IMR-90 (cell line): Measurements from ENCODE around the gene TTC28. TPM values are rescaled to one million over a fixed set of nuclear protein-coding genes. Genes with fewer than 3 reads are reported as not detected.

Source experiments
- ATAC-seq: fragments of 200-7000 bp; cut with Tn5 transposase; 2 replicates; pipeline ENCODE4 v1.9.1; 2020; ENCODE audit warnings: low read depth, mild to moderate bottlenecking, moderate library complexity
- BruUV-seq: library from RNA; stranded (reverse); fragments of 400-500 nt; replicated peaks from 2 replicates; lab custom pipeline; 2021; lab: Mats Ljungman, UMichigan
- CTCF ChIA-PET: fragments of 300-600 bp; formaldehyde crosslinking; extraction: SDS; loops from one replicate; lab custom pipeline; 2021; ENCODE audit warnings: antibody characterized with exemption; lab: Yijun Ruan, JAX
- POLR2A ChIA-PET: fragments of 300-600 bp; sonication (Branson Sonifier 250); formaldehyde crosslinking; loops from one replicate; lab custom pipeline; 2022; ENCODE audit warnings: antibody characterized with exemption; ENCODE audit not compliant: unreplicated experiment; lab: Charles Lee
- DNase-seq: peaks from one replicate; pipeline ENCODE4 v3.0.0; 2013
- H2AFZ ChIP-seq: replicated peaks from 2 replicates; pipeline ENCODE3; 2013; ENCODE audit warnings: low read length, mild to moderate bottlenecking; ENCODE audit not compliant: poor library complexity
- H2AK5ac ChIP-seq: 2 replicates; pipeline ENCODE4 v1.6.1; 2013; ENCODE audit warnings: low read depth, low read length, inconsistent platforms
- H2AK9ac ChIP-seq: replicated peaks from 2 replicates; pipeline ENCODE3; 2013; ENCODE audit warnings: mild to moderate bottlenecking, low read depth, low read length, moderate library complexity; ENCODE audit not compliant: poor library complexity
- H2BK120ac ChIP-seq: 2 replicates; pipeline ENCODE4 v1.6.1; 2013; ENCODE audit warnings: low read depth, low read length, inconsistent platforms
- H2BK15ac ChIP-seq: 3 replicates; pipeline ENCODE4 v1.6.1; 2013; ENCODE audit warnings: low read depth, low read length, inconsistent platforms
- H2BK20ac ChIP-seq: 2 replicates; pipeline ENCODE4 v1.6.1; 2013; ENCODE audit warnings: low read depth, mild to moderate bottlenecking, inconsistent platforms, low read length, moderate library complexity
- H2BK5ac ChIP-seq: 2 replicates; pipeline ENCODE4 v1.6.1; 2013; ENCODE audit warnings: mild to moderate bottlenecking, low read depth, low read length, inconsistent platforms; ENCODE audit not compliant: poor library complexity, severe bottlenecking
- H3K14ac ChIP-seq: replicated peaks from 2 replicates; pipeline ENCODE4 v1.6.1; 2013; ENCODE audit warnings: low read depth, low read length, inconsistent platforms
- H3K18ac ChIP-seq: 2 replicates; pipeline ENCODE4 v1.6.1; 2013; ENCODE audit warnings: low read depth, low read length, control low read depth
- H3K23ac ChIP-seq: 2 replicates; pipeline ENCODE4 v1.6.1; 2013; ENCODE audit warnings: low read depth, low read length, inconsistent platforms
- H3K27ac ChIP-seq: 2 replicates; pipeline ENCODE4 v1.5.1; 2013; ENCODE audit warnings: mild to moderate bottlenecking, control low read depth, low read length; ENCODE audit not compliant: insufficient read depth
- H3K27me3 ChIP-seq: 2 replicates; pipeline ENCODE4 v1.6.1; 2013; ENCODE audit warnings: low read length; ENCODE audit not compliant: control insufficient read depth, insufficient read depth
- H3K36me3 ChIP-seq: 2 replicates; pipeline ENCODE4 v1.6.1; 2013; ENCODE audit warnings: low read length, mixed read lengths; ENCODE audit not compliant: control insufficient read depth, insufficient read depth
- H3K4ac ChIP-seq: 2 replicates; pipeline ENCODE4 v1.6.1; 2013; ENCODE audit warnings: low read depth, low read length, inconsistent platforms
- H3K4me1 ChIP-seq: 2 replicates; pipeline ENCODE4 v1.6.1; 2013; ENCODE audit warnings: low read length, mixed read lengths; ENCODE audit not compliant: control insufficient read depth, insufficient read depth
- H3K4me2 ChIP-seq: 2 replicates; pipeline ENCODE4 v1.6.1; 2013; ENCODE audit warnings: low read depth, mild to moderate bottlenecking, control low read depth, low read length, moderate library complexity
- H3K4me3 ChIP-seq: 2 replicates; pipeline ENCODE4 v1.5.1; 2013; ENCODE audit warnings: low read depth, mild to moderate bottlenecking, control low read depth, low read length, moderate library complexity; ENCODE audit not compliant: insufficient read depth
- H3K56ac ChIP-seq: 2 replicates; pipeline ENCODE4 v1.6.1; 2013; ENCODE audit warnings: low read length, inconsistent platforms; ENCODE audit not compliant: insufficient read depth; ENCODE audit errors: extremely low read depth
- H3K79me1 ChIP-seq, 2 experiments: 2 replicates each; pipeline ENCODE4 v1.6.1; 2013; ENCODE audit warnings: low read length in 2 of 2, inconsistent platforms in 1 of 2, low read depth in 1 of 2
- H3K9ac ChIP-seq: 2 replicates; pipeline ENCODE4 v1.6.1; 2013; ENCODE audit warnings: low read depth, low read length, control low read depth
- H3K9me1 ChIP-seq: 2 replicates; pipeline ENCODE4 v1.6.1; 2013; ENCODE audit warnings: low read length, inconsistent platforms; ENCODE audit not compliant: insufficient read depth
- H3K9me3 ChIP-seq: 2 replicates; pipeline ENCODE4 v1.6.1; 2013; ENCODE audit warnings: low read length; ENCODE audit not compliant: control insufficient read depth, insufficient read depth
- H4K20me1 ChIP-seq: 2 replicates; pipeline ENCODE4 v1.6.1; 2013; ENCODE audit warnings: low read length, inconsistent platforms; ENCODE audit not compliant: insufficient read depth
- H4K5ac ChIP-seq: 2 replicates; pipeline ENCODE4 v1.6.1; 2013; ENCODE audit warnings: mild to moderate bottlenecking, low read depth, low read length, control low read depth
- H4K8ac ChIP-seq, 2 experiments: 2 replicates each; pipeline ENCODE4 v1.6.1; 2013; ENCODE audit warnings: low read depth in 2 of 2, low read length in 2 of 2, control low read depth in 1 of 2, inconsistent platforms in 1 of 2
- H4K91ac ChIP-seq: 2 replicates; pipeline ENCODE4 v1.6.1; 2013; ENCODE audit warnings: low read depth, low read length, inconsistent platforms; ENCODE audit not compliant: insufficient read depth
- BHLHE40 ChIP-seq: fragments of 150-350 bp; IDR thresholded peaks from 2 replicates; pipeline ENCODE4 v1.6.1; 2016; ENCODE audit warnings: mild to moderate bottlenecking, low read depth, low read length
- CEBPB ChIP-seq: IDR thresholded peaks from 2 replicates; pipeline ENCODE4 v1.6.1; 2012; ENCODE audit warnings: low read depth, low read length, improper control_type of control experiment
- MAFK ChIP-seq: IDR thresholded peaks from 2 replicates; pipeline ENCODE4 v1.6.1; 2012; ENCODE audit warnings: low read depth, low read length, improper control_type of control experiment
- POLR2A ChIP-seq: IDR thresholded peaks from 2 replicates; pipeline ENCODE4 v1.6.1; 2012; ENCODE audit warnings: mild to moderate bottlenecking, low read depth, low read length
- RAD21 ChIP-seq: IDR thresholded peaks from 2 replicates; pipeline ENCODE4 v1.6.1; 2012; ENCODE audit warnings: low read length, improper control_type of control experiment
- WGBS, 2 experiments: methylation state at CpG; one replicate each; pipeline versions ENCODE4 v1.1.5 to v1.1.7; 2013; ENCODE audit warnings: missing lambda C conversion rate in 2 of 2; ENCODE audit not compliant: insufficient read length in 1 of 2; ENCODE audit errors: extremely low coverage in 2 of 2; 5-methylcytosine and 5-hydroxymethylcytosine counted together
- dilution Hi-C: fragments of 300-500 bp; cut with HindIII; formaldehyde crosslinking; loops from one replicate; pipeline ENCODE4 v1.14.3; 2018; ENCODE audit warnings: low sequenced_read_pairs; ENCODE audit not compliant: unreplicated experiment
- in situ Hi-C: fragments of 300-500 bp; cut with MboI; formaldehyde crosslinking; loops from 3 replicates; pipeline ENCODE4 v1.14.3; 2019; ENCODE audit warnings: low sequenced_read_pairs, inconsistent platforms, mixed read lengths
- intact Hi-C: fragments of 100-400 bp; cut with micrococcal nuclease; formaldehyde crosslinking; loops from 2 replicates; pipeline ENCODE4 v1.10.0; 2022
- polyA plus RNA-seq, 3 experiments: library from polyadenylated mRNA; depleted of rRNA; stranded (reverse); fragments of >200 nt; gene quantifications; 2 replicates each; pipeline ENCODE4 v1.2.3, GENCODE V29; 2012; ENCODE audit warnings: low replicate concordance in 1 of 3
- total RNA-seq: library from RNA; depleted of rRNA; stranded (reverse); fragments of >200 nt; gene quantifications from 2 replicates; pipeline ENCODE4 v1.2.3, GENCODE V29; 2012

TTC28 gene
- total and polyA plus RNA-seq, 2 of the 4 experiments (the other 2 are of a cell fraction) = 5.6 to 13.3 TPM

GRCh38 chr22:28142361-28142961 lies 537.2 kb downstream of the TTC28 start:
- H2AK5ac ChIP-seq = peak overlapping the region; percentile 75
- H4K91ac ChIP-seq = peak overlapping the region; percentile 76
- H3K4me1 ChIP-seq = peaks cover 29% of the 10 kb centered on the region
- peak overlapping the region; percentile 36; the same call in 1 of the 2 replicates for H3K9ac ChIP-seq
- dilution Hi-C loops = no loop called here
- no peak overlapping the region for H3K4me3 ChIP-seq
- H3K9me1 ChIP-seq = peaks cover 9% of the 10 kb centered on the region
- peak overlapping the region; percentile 95 for H3K4me2 ChIP-seq
- POLR2A ChIA-PET = interaction anchor here (1.1 kb wide), 1 partner anchor 13 kb away, joined by 3 read pairs; no protein-coding TSS in a partner anchor
- H2BK20ac ChIP-seq = peak overlapping the region; percentile 79
- H3K79me1 ChIP-seq = peaks cover 0 to 3% of the 10 kb centered on the region in 2 experiments; a peak in 2 of 4 replicates
- H3K27ac ChIP-seq = peak overlapping the region; percentile 71; the same call in 1 of the 2 replicates
- H2BK5ac ChIP-seq = peak overlapping the region; percentile 96
- peaks cover 3% of the 10 kb centered on the region; the same call in 1 of the 2 replicates for H4K20me1 ChIP-seq
- TF ChIP-seq POLR2A (no peak), RAD21 (no peak), CEBPB (peak; percentile 94), MAFK (peak; percentile 32; the same call in 1 of the 2 replicates), BHLHE40 (peak; percentile 87)
- peak overlapping the region; percentile 76 for H3K4ac ChIP-seq
- H3K18ac ChIP-seq = peak overlapping the region; percentile 98
- CTCF ChIA-PET = interaction anchor here (1.0 to 1.2 kb wide), 2 partner anchors 84 to 91 kb away, joined by 3 read pairs; no protein-coding TSS in a partner anchor
- peak overlapping the region; percentile 44 to 77 for H4K8ac ChIP-seq
- no TSS peak for BruUV-seq
- H2AK9ac ChIP-seq = no peak overlapping the region
- peak overlapping the region; percentile 75; the same call in 1 of the 2 replicates for H3K56ac ChIP-seq
- H3K27me3 ChIP-seq = no peaks in the 10 kb centered on the region
- H3K36me3 ChIP-seq = no peaks in the 10 kb centered on the region
- H2AFZ ChIP-seq = no peak overlapping the region
- intact Hi-C loops = loop anchor here (5.0 kb wide), 1 partner anchor 300 kb away; no protein-coding TSS in a partner anchor
- ATAC-seq (peak; percentile 38), DNase-seq (peak; percentile 85)
- H3K23ac ChIP-seq = peak overlapping the region; percentile 52; the same call in 1 of the 2 replicates
- WGBS, 2 experiments = no CpG with 5 or more reads among the region's 2 CpGs
- no peaks in the 10 kb centered on the region; the same call in 1 of the 2 replicates for H3K9me3 ChIP-seq
- peak overlapping the region; percentile 79; the same call in 1 of the 2 replicates for H4K5ac ChIP-seq
- peak overlapping the region; percentile 49 for H3K14ac ChIP-seq
- peak overlapping the region; percentile 83 for H2BK120ac ChIP-seq
- H2BK15ac ChIP-seq = peak overlapping the region; percentile 70; the same call in 2 of the 3 replicates
- in situ Hi-C loops = no loop called here
